NCI-H226 (cell line): ENCODE results near the gene C1QTNF1.
A peak's percentile ranks its signal among the peaks of the same experiment; 100 is the strongest.
"Not testable (repeated sequence)": the region's sequence is repeated elsewhere in the genome, so short reads cannot be mapped to it uniquely, and the experiment has no call there.

ENCODE experiments used
- DNase-seq: peaks from one replicate; pipeline ENCODE4 v3.0.0-alpha.2; 2015

Gene C1QTNF1

GRCh38 chr17:79062691-79063090 lies 38.7 kb downstream of the C1QTNF1 start:
- no peak for DNase-seq

GRCh38 chr17:79064026-79064425 lies 40.1 kb downstream of the C1QTNF1 start:
- no peak for DNase-seq

- no peak for DNase-seq
These were observed 41.2 kb downstream of the C1QTNF1 start for GRCh38 chr17:79065105-79065670.

- no peak for DNase-seq
These were observed 43.0 kb downstream of the C1QTNF1 start for GRCh38 chr17:79066963-79067362.

GRCh38 chr17:79070266-79070880 lies 46.4 kb downstream of the C1QTNF1 start:
- no peak for DNase-seq

- no peak for DNase-seq
These were observed 47.3 kb downstream of the C1QTNF1 start for GRCh38 chr17:79071161-79071740.

- DNase-seq: no peak
These were observed 48.6 kb downstream of the C1QTNF1 start for GRCh38 chr17:79072544-79072943.

GRCh38 chr17:79073016-79073705 lies 49.2 kb downstream of the C1QTNF1 start:
- DNase-seq: no peak

- no peak for DNase-seq
These were observed 49.7 kb downstream of the C1QTNF1 start for GRCh38 chr17:79073706-79074088.

- DNase-seq: not testable (repeated sequence)
These were observed 50.2 kb downstream of the C1QTNF1 start for GRCh38 chr17:79074121-79074648.

- peak; percentile 88 for DNase-seq
These were observed 50.9 kb downstream of the C1QTNF1 start, which contains the start of gene ENGASE for GRCh38 chr17:79074649-79075445. Gene ENGASE (plus strand): TSS chr17:79074824. CDS start chr17:79074945, 121 bp downstream.

- no peak for DNase-seq
These were observed 51.4 kb downstream of the C1QTNF1 start for GRCh38 chr17:79075446-79075750.

GRCh38 chr17:79075861-79076406 lies 52.0 kb downstream of the C1QTNF1 start:
- DNase-seq: no peak

GRCh38 chr17:79077587-79077986 lies 53.6 kb downstream of the C1QTNF1 start:
- no peak for DNase-seq

GRCh38 chr17:79078476-79079190 lies 54.7 kb downstream of the C1QTNF1 start:
- no peak for DNase-seq

GRCh38 chr17:79079421-79080200 lies 55.6 kb downstream of the C1QTNF1 start:
- no peak for DNase-seq

GRCh38 chr17:79080349-79080748 lies 56.4 kb downstream of the C1QTNF1 start:
- no peak for DNase-seq

GRCh38 chr17:79080761-79081290 lies 56.9 kb downstream of the C1QTNF1 start:
- no peak for DNase-seq

GRCh38 chr17:79081571-79082276 lies 57.8 kb downstream of the C1QTNF1 start:
- DNase-seq: no peak
